OCI-LY3 (cell line): ENCODE measurements around the gene EFCAB6.
A peak's percentile ranks its signal among the peaks of the same experiment; 100 is the strongest.

ENCODE experiments used
- H2AFZ ChIP-seq: fragments of 200-600, 300-600 bp; shearing (Covaris generic); 2 replicates; pipeline ENCODE4 v1.6.0; 2014; ENCODE audit warnings: antibody characterized with exemption, low read depth, low read length
- H3K27ac ChIP-seq: fragments of 200-600, 300-600 bp; sonication (generic); 2 replicates; pipeline ENCODE4 v1.5.1; 2014; ENCODE audit warnings: mild to moderate bottlenecking, low read length, moderate library complexity, mixed read lengths
- H3K27me3 ChIP-seq: fragments of 200-600, 300-600 bp; sonication (generic); 2 replicates; pipeline ENCODE4 v1.6.1; 2014; ENCODE audit warnings: low read depth, low read length, mixed read lengths
- H3K36me3 ChIP-seq: fragments of 200-600, 300-600 bp; sonication (generic); replicated peaks from 2 replicates; pipeline ENCODE3; 2014; ENCODE audit warnings: low read depth, low read length, mixed read lengths
- H3K4me1 ChIP-seq: fragments of 300-600, 200-600 bp; sonication (generic); 2 replicates; pipeline ENCODE4 v1.6.1; 2014; ENCODE audit warnings: low read length, mixed read lengths
- H3K4me2 ChIP-seq: fragments of 200-600, 300-600 bp; sonication (generic); 2 replicates; pipeline ENCODE4 v1.6.1; 2014; ENCODE audit warnings: low read length, mixed read lengths
- H3K4me3 ChIP-seq: fragments of 300-600, 200-600 bp; sonication (generic); 2 replicates; pipeline ENCODE4 v1.5.1; 2014; ENCODE audit warnings: antibody characterized with exemption, mild to moderate bottlenecking, low read length, moderate library complexity
- H3K79me2 ChIP-seq: fragments of 300-600, 200-600 bp; shearing (Covaris generic); 2 replicates; pipeline ENCODE4 v1.6.1; 2014; ENCODE audit warnings: mild to moderate bottlenecking, low read length, mixed read lengths
- H3K9ac ChIP-seq: fragments of 300-600, 200-600 bp; shearing (Covaris generic); 2 replicates; pipeline ENCODE4 v1.6.0; 2014; ENCODE audit warnings: mild to moderate bottlenecking, low read length, moderate library complexity
- H3K9me3 ChIP-seq: fragments of 200-600, 300-600 bp; shearing (Covaris generic); 2 replicates; pipeline ENCODE4 v1.6.1; 2014; ENCODE audit warnings: low read length, mixed read lengths; ENCODE audit not compliant: insufficient read depth
- H4K20me1 ChIP-seq: fragments of 200-600, 300-600 bp; sonication (generic); 2 replicates; pipeline ENCODE4 v1.6.1; 2016; ENCODE audit warnings: low read length, mixed read lengths; ENCODE audit not compliant: insufficient read depth
- EZH2phosphoT487 ChIP-seq: fragments of 200-600 bp; shearing (Covaris generic); IDR thresholded peaks from 2 replicates; pipeline ENCODE4 v1.6.1; 2018; ENCODE audit warnings: antibody characterized with exemption, mixed run types, low read depth
- TF ChIP-seq, protein P1 (sequence below): fragments of 200-600, 300-600 bp; sonication (generic); IDR thresholded peaks from 2 replicates; pipeline ENCODE4 v1.5.1; 2014; ENCODE audit warnings: antibody characterized with exemption, low read length, low read depth

EFCAB6 gene

GRCh38 chr22:43796567-43796966 lies 15.5 kb downstream of the EFCAB6 start:
- Histone ChIP-seq H3K36me3 (no peaks in the 10 kb centered on the region), H3K4me1 (peaks cover 8% of the 10 kb centered on the region), H3K9me3 (no peaks in the 10 kb centered on the region)

GRCh38 chr22:43795320-43795719 lies 16.8 kb downstream of the EFCAB6 start:
- Histone ChIP-seq H3K79me2 (no peaks in the 10 kb centered on the region), H3K4me2 (no peak overlapping the region), H3K27ac (no peak overlapping the region), H4K20me1 (no peaks in the 10 kb centered on the region), H3K9me3 (no peaks in the 10 kb centered on the region), H3K4me1 (peaks cover 8% of the 10 kb centered on the region), H3K27me3 (peaks cover 38% of the 10 kb centered on the region), H3K4me3 (no peak overlapping the region), H3K36me3 (no peaks in the 10 kb centered on the region), H3K9ac (no peak overlapping the region), H2AFZ (no peak overlapping the region)
- TF ChIP-seq, protein P1, sequence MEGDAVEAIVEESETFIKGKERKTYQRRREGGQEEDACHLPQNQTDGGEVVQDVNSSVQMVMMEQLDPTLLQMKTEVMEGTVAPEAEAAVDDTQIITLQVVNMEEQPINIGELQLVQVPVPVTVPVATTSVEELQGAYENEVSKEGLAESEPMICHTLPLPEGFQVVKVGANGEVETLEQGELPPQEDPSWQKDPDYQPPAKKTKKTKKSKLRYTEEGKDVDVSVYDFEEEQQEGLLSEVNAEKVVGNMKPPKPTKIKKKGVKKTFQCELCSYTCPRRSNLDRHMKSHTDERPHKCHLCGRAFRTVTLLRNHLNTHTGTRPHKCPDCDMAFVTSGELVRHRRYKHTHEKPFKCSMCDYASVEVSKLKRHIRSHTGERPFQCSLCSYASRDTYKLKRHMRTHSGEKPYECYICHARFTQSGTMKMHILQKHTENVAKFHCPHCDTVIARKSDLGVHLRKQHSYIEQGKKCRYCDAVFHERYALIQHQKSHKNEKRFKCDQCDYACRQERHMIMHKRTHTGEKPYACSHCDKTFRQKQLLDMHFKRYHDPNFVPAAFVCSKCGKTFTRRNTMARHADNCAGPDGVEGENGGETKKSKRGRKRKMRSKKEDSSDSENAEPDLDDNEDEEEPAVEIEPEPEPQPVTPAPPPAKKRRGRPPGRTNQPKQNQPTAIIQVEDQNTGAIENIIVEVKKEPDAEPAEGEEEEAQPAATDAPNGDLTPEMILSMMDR: no peak
- TF ChIP-seq EZH2phosphoT487: no peak

More at GRCh38 chr22:43796567-43796966, 15.5 kb downstream of the EFCAB6 start:
- H4K20me1 ChIP-seq: no peaks in the 10 kb centered on the region
- no peak overlapping the region for H3K4me3 ChIP-seq
- peaks cover 36% of the 10 kb centered on the region for H3K27me3 ChIP-seq
- H3K27ac ChIP-seq: no peak overlapping the region
- no peaks in the 10 kb centered on the region for H3K79me2 ChIP-seq
- TF ChIP-seq, protein P1: peak; percentile 47
- TF ChIP-seq EZH2phosphoT487: no peak
- no peak overlapping the region for H3K4me2 ChIP-seq
- H3K9ac ChIP-seq: no peak overlapping the region
- H2AFZ ChIP-seq: no peak overlapping the region

DNA sequence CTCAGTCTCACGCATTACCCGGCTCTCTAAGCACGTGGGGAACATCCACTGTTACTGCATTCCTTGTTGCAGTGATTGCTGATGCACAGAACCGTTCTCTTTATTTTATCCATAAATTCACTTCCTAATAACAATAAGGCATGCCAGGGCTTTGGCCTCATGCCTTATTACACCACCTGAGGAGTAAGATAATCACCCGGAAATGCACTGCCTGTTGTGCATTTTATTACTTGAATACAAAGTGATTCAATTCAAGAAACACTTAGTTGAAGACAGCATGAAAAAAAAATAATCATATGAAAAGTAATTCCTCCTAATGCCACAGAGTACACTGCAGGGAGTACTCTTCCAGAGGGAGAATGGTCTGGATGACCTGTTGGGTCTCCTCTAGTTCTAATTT lies 19.2 kb downstream of the EFCAB6 start:
- no peaks in the 10 kb centered on the region for H3K36me3 ChIP-seq
- H3K27ac ChIP-seq: no peak overlapping the region
- no peak overlapping the region for H2AFZ ChIP-seq
- no peak overlapping the region for H3K9ac ChIP-seq
- H3K4me2 ChIP-seq: no peak overlapping the region
- H3K9me3 ChIP-seq: no peaks in the 10 kb centered on the region
- no peaks in the 10 kb centered on the region for H3K79me2 ChIP-seq
- H4K20me1 ChIP-seq: no peaks in the 10 kb centered on the region
- no peak for TF ChIP-seq EZH2phosphoT487
- TF ChIP-seq, protein P1: no peak
- no peak overlapping the region for H3K4me3 ChIP-seq
- H3K4me1 ChIP-seq: no peaks in the 10 kb centered on the region
- H3K27me3 ChIP-seq: peaks cover 37% of the 10 kb centered on the region

DNA sequence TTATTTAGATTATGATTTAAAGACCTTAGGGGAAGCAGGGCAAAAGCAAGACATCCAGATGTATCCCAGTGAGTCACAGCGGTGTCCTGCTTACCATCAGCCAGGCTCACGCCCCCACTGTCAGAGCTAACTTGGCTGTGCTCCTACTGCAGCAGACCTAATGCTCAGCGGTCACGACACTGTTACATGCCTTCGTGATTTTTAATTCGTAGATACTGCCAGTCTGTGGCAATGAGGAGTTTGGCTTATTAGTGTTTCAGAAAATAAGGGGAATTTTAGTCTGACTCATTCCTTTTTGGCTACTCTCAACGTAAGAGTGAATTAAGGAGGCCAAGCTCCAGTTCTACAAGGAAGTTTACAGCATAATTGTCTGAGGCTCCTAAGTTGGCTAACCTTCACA lies 22.7 kb downstream of the EFCAB6 start:
- H3K79me2 ChIP-seq: no peaks in the 10 kb centered on the region
- no peaks in the 10 kb centered on the region for H3K36me3 ChIP-seq

More for the DNA sequence above, 22.7 kb downstream of the EFCAB6 start:
- H3K4me1 ChIP-seq: no peaks in the 10 kb centered on the region
- peaks cover 28% of the 10 kb centered on the region for H3K27me3 ChIP-seq
- H3K9ac ChIP-seq: no peak overlapping the region
- H4K20me1 ChIP-seq: no peaks in the 10 kb centered on the region
- no peaks in the 10 kb centered on the region for H3K9me3 ChIP-seq
- H3K4me3 ChIP-seq: no peak overlapping the region
- no peak overlapping the region for H2AFZ ChIP-seq
- no peak overlapping the region for H3K27ac ChIP-seq
- H3K4me2 ChIP-seq: no peak overlapping the region
- no peak for TF ChIP-seq EZH2phosphoT487
- TF ChIP-seq, protein P1: no peak
